Prostate gland (tissue), 2 donors: ENCODE results near the gene GEMIN4. TPM values are rescaled to one million over a fixed set of nuclear protein-coding genes. Genes with fewer than 3 reads are reported as not detected.
A peak's percentile ranks its signal among the peaks of the same experiment; 100 is the strongest.

Experiments
- DNase-seq: peaks from one replicate; pipeline ENCODE4 v3.0.0-alpha.2; 2019; ENCODE audit warnings: low spot score
- H3K27ac ChIP-seq, 2 donors: fragments of 200-600 bp; sonication (generic); 2 replicates each; pipeline ENCODE4 v1.5.1; 2017 to 2019
- H3K27me3 ChIP-seq: fragments of 200-600 bp; sonication (generic); replicated peaks from 2 replicates; pipeline ENCODE4 v1.5.1; 2019; ENCODE audit not compliant: insufficient read depth
- H3K36me3 ChIP-seq, 2 donors: fragments of 200-600 bp; sonication (generic); 1 replicate in 1 of 2; 2 replicates in 1 of 2; pipeline versions ENCODE4 v1.5.1 to v1.8.1; 2017 to 2019
- H3K4me1 ChIP-seq: fragments of 200-600 bp; sonication (generic); replicated peaks from 2 replicates; pipeline ENCODE4 v1.5.1; 2019
- H3K4me3 ChIP-seq, 2 donors: fragments of 200-600 bp; sonication (generic); 2 replicates each; pipeline ENCODE4 v1.5.1; 2017 to 2019
- H3K9me3 ChIP-seq: fragments of 200-600 bp; sonication (generic); 2 replicates; pipeline ENCODE4 v1.5.1; 2017
- CTCF ChIP-seq, 4 experiments: fragments of 200-600 bp in 2 of 4; fragments of 450-650 bp in 2 of 4; sonication (generic) in 2 of 4; IDR thresholded peaks; 1 replicate in 3 of 4; 2 replicates in 1 of 4; pipeline ENCODE4 v1.5.1; 2016 to 2019; ENCODE audit warnings: antibody characterized with exemption in 4 of 4, mild to moderate bottlenecking in 2 of 4, moderate library complexity in 2 of 4
- POLR2A ChIP-seq: fragments of 450-650 bp; IDR thresholded peaks from one replicate; pipeline ENCODE4 v1.6.1; 2016; ENCODE audit warnings: antibody characterized with exemption, mild to moderate bottlenecking
- POLR2AphosphoS5 ChIP-seq: sonication (generic); formaldehyde crosslinking; IDR thresholded peaks from one replicate; pipeline ENCODE4 v1.6.1; 2017; ENCODE audit warnings: antibody characterized with exemption
- WGBS: methylation state at CpG from one replicate; pipeline ENCODE4 v1.1.5; 2018; 5-methylcytosine and 5-hydroxymethylcytosine counted together
- intact Hi-C: fragments of 100-400 bp; cut with DNase I; formaldehyde crosslinking; loops from one replicate; pipeline ENCODE4 v1.14.2; 2022
- total RNA-seq, 2 donors: library from RNA; depleted of rRNA; stranded (reverse); fragments of >200 nt; gene quantifications; one replicate each; pipeline ENCODE4 v1.1.0, GENCODE V29; 2016

Gene GEMIN4
- total RNA-seq, 2 donors from 2014 or later: 27.9 to 33.1 TPM

GRCh38 chr17:778096-778495, 26.0 kb upstream of the GEMIN4 start:
- intact Hi-C loops: no loop called here
- H3K36me3 ChIP-seq: peaks cover 0 to 6% of the 10 kb centered on the region in 2 donors
- H3K4me1 ChIP-seq: peaks cover 3% of the 10 kb centered on the region
- DNase-seq: no peak
- no peaks in the 10 kb centered on the region for H3K9me3 ChIP-seq
- 90% methylated on average over 11 of the region's 11 CpGs for WGBS
- H3K27me3 ChIP-seq: no peaks in the 10 kb centered on the region
- no peak overlapping the region for H3K27ac ChIP-seq
- no peak for TF ChIP-seq CTCF (IDR thresholded peaks at IDR 0.05)
- TF ChIP-seq POLR2AphosphoS5: no peak
- TF ChIP-seq POLR2A: no peak
- H3K4me3 ChIP-seq: no peak overlapping the region

- TF ChIP-seq POLR2A: no peak
- TF ChIP-seq POLR2AphosphoS5: no peak
- no peak for TF ChIP-seq CTCF (IDR thresholded peaks at IDR 0.05)
- no peaks in the 10 kb centered on the region for H3K27me3 ChIP-seq
- DNase-seq: no peak
- 90% methylated on average over 5 of the region's 5 CpGs for WGBS
- peaks cover 6 to 7% of the 10 kb centered on the region in 2 donors for H3K36me3 ChIP-seq
- intact Hi-C loops: no loop called here
- no peak overlapping the region for H3K4me3 ChIP-seq
- no peaks in the 10 kb centered on the region for H3K9me3 ChIP-seq
- no peak overlapping the region for H3K27ac ChIP-seq
- H3K4me1 ChIP-seq: no peaks in the 10 kb centered on the region
Measured at GRCh38 chr17:774313-774584, 22.2 kb upstream of the GEMIN4 start.

GRCh38 chr17:773467-774312, 21.6 kb upstream of the GEMIN4 start:
- no peak for DNase-seq
- TF ChIP-seq POLR2AphosphoS5 (no peak), CTCF (IDR thresholded peaks at IDR 0.05) (no peak), POLR2A (no peak)
- Histone ChIP-seq H3K36me3 (peaks cover 6 to 7% of the 10 kb centered on the region in 2 donors), H3K4me1 (no peaks in the 10 kb centered on the region), H3K27ac (no peak overlapping the region), H3K9me3 (no peaks in the 10 kb centered on the region), H3K4me3 (no peak overlapping the region), H3K27me3 (no peaks in the 10 kb centered on the region)
- WGBS: 73% methylated on average over 14 of the region's 14 CpGs
- intact Hi-C loops: no loop called here

GRCh38 chr17:773016-773415, 21.0 kb upstream of the GEMIN4 start:
- no peak for DNase-seq
- intact Hi-C loops: no loop called here
- Histone ChIP-seq H3K36me3 (peaks cover 6 to 7% of the 10 kb centered on the region in 2 donors), H3K27me3 (no peaks in the 10 kb centered on the region), H3K4me1 (no peaks in the 10 kb centered on the region), H3K27ac (no peak overlapping the region), H3K4me3 (no peak overlapping the region), H3K9me3 (no peaks in the 10 kb centered on the region)
- whole genome bisulfite sequencing: 75% methylated on average over 5 of the region's 5 CpGs
- TF ChIP-seq POLR2AphosphoS5 (no peak), POLR2A (no peak), CTCF (IDR thresholded peaks at IDR 0.05) (no peak)

GRCh38 chr17:767076-767475, 15.0 kb upstream of the GEMIN4 start:
- no peaks in the 10 kb centered on the region for H3K27me3 ChIP-seq
- H3K4me3 ChIP-seq: no peak overlapping the region
- H3K36me3 ChIP-seq: peaks cover 0 to 7% of the 10 kb centered on the region in 2 donors
- TF ChIP-seq POLR2AphosphoS5 (peak; percentile 64), CTCF (IDR thresholded peaks at IDR 0.05) (no peak)
- DNase-seq: no peak
- H3K27ac ChIP-seq: peak overlapping the region in 1 of 2 donors; percentile 20
- no peaks in the 10 kb centered on the region for H3K9me3 ChIP-seq
- 36% methylated on average over 3 of the region's 3 CpGs for WGBS
- intact Hi-C loops: no loop called here
- H3K4me1 ChIP-seq: no peaks in the 10 kb centered on the region
